Mesothelial cell of epicardium (in vitro differentiated cells): ENCODE measurements around the gene PRR16. TPM values are rescaled to one million over a fixed set of nuclear protein-coding genes. Genes with fewer than 3 reads are reported as not detected.

Experiments used
- DNase-seq, 2 experiments: peaks; one replicate each; pipeline ENCODE4 v3.0.0; 2021; ENCODE audit warnings: low spot score in 2 of 2; ENCODE audit not compliant: unreplicated experiment in 2 of 2
- H3K27ac Mint-ChIP-seq: 2 replicates; pipeline ENCODE4 v1.8.0; 2021; ENCODE audit warnings: mixed read lengths
- H3K27me3 Mint-ChIP-seq: 2 replicates; pipeline ENCODE4 v1.8.0; 2021; ENCODE audit warnings: low read depth, mixed read lengths
- H3K36me3 Mint-ChIP-seq: 2 replicates; pipeline ENCODE4 v1.8.0; 2021; ENCODE audit warnings: mixed read lengths
- H3K4me1 Mint-ChIP-seq: 2 replicates; pipeline ENCODE4 v1.8.0; 2021; ENCODE audit warnings: mixed read lengths
- H3K4me3 Mint-ChIP-seq: 2 replicates; pipeline ENCODE4 v1.8.0; 2021; ENCODE audit warnings: mild to moderate bottlenecking, moderate library complexity, mixed read lengths
- H3K9me3 Mint-ChIP-seq: 2 replicates; pipeline ENCODE4 v1.8.0; 2021; ENCODE audit warnings: mixed read lengths
- CTCF ChIP-seq: fragments of 200-600 bp; sonication (generic); IDR thresholded peaks from one replicate; pipeline ENCODE4 v1.5.0; 2021; ENCODE audit warnings: antibody characterized with exemption; ENCODE audit not compliant: unreplicated experiment
- total RNA-seq: library from RNA; stranded (reverse); gene quantifications from 3 replicates; pipeline ENCODE4 v1.2.1, GENCODE V29; 2021

Gene PRR16
- total RNA-seq, 1 donor from 2014 or later = 2.1 TPM

GRCh38 chr5:120464627-120465435 lies 731 bp downstream of the PRR16 start:
- peak overlapping the region; percentile 27 for H3K27ac Mint-ChIP-seq

DNA sequence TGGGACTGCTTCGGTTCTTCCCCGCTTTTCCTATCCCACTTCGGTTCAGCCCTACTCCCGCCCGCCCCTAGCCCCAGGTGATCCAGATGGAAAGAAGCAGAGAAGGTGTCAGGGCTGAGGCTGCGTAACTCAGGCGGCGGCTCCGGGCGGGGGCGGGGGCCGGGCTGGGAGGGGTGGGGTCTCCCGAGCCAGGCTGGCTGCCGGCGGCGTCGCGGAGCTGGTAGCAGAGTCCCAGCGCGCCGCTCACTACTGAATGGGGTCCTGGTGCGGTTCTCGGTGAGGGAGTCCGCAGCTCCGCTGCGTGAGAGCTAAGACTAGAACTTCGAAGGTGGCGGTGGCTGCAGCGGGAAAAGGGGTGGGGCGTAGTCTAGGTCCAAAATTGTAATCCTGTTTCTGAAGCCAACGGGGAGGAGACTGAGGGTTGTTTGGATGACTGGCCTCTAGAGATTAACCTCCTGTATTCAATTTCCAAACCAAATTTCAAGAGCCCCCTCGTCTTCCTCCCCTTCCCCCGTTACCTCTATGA lies 1.4 kb downstream of the PRR16 start:
- H3K27ac Mint-ChIP-seq = no peak overlapping the region
- H3K27me3 Mint-ChIP-seq = peaks cover 53% of the 10 kb centered on the region
- DNase-seq = peak in 1 of 2 experiments; percentile 53

More at GRCh38 chr5:120464627-120465435, 731 bp downstream of the PRR16 start:
- H3K27me3 Mint-ChIP-seq = peaks cover 53% of the 10 kb centered on the region
- no peaks in the 10 kb centered on the region for H3K9me3 Mint-ChIP-seq
- H3K36me3 Mint-ChIP-seq = no peaks in the 10 kb centered on the region
- DNase-seq = peak in 1 of 2 experiments; percentile 47
- TF ChIP-seq CTCF = no peak
- H3K4me3 Mint-ChIP-seq = peak overlapping the region; percentile 77
- H3K4me1 Mint-ChIP-seq = peaks cover 26% of the 10 kb centered on the region

GRCh38 chr5:120466341-120467006 lies 2.4 kb downstream of the PRR16 start:
- DNase-seq = no peak
- H3K4me1 Mint-ChIP-seq = peaks cover 26% of the 10 kb centered on the region
- H3K4me3 Mint-ChIP-seq = peak overlapping the region; percentile 77
- H3K36me3 Mint-ChIP-seq = no peaks in the 10 kb centered on the region
- no peak for TF ChIP-seq CTCF
- H3K9me3 Mint-ChIP-seq = no peaks in the 10 kb centered on the region
- H3K27ac Mint-ChIP-seq = no peak overlapping the region
- peaks cover 53% of the 10 kb centered on the region for H3K27me3 Mint-ChIP-seq

More for the DNA sequence above, 1.4 kb downstream of the PRR16 start:
- no peaks in the 10 kb centered on the region for H3K9me3 Mint-ChIP-seq
- peak overlapping the region; percentile 77 for H3K4me3 Mint-ChIP-seq
- no peaks in the 10 kb centered on the region for H3K36me3 Mint-ChIP-seq
- peaks cover 26% of the 10 kb centered on the region for H3K4me1 Mint-ChIP-seq
- no peak for TF ChIP-seq CTCF

- no peak for DNase-seq
- no peak overlapping the region for H3K27ac Mint-ChIP-seq
- no peak overlapping the region for H3K4me3 Mint-ChIP-seq
- H3K36me3 Mint-ChIP-seq = no peaks in the 10 kb centered on the region
- no peaks in the 10 kb centered on the region for H3K4me1 Mint-ChIP-seq
- TF ChIP-seq CTCF = no peak
- peaks cover 14% of the 10 kb centered on the region for H3K27me3 Mint-ChIP-seq
- H3K9me3 Mint-ChIP-seq = no peaks in the 10 kb centered on the region
Observed at GRCh38 chr5:120471971-120472370, 7.9 kb downstream of the PRR16 start.

GRCh38 chr5:120472911-120473310 lies 8.8 kb downstream of the PRR16 start:
- Mint-ChIP-seq H3K4me3 (no peak overlapping the region), H3K4me1 (no peaks in the 10 kb centered on the region), H3K36me3 (no peaks in the 10 kb centered on the region), H3K9me3 (no peaks in the 10 kb centered on the region), H3K27me3 (peaks cover 9% of the 10 kb centered on the region), H3K27ac (no peak overlapping the region)
- TF ChIP-seq CTCF = no peak
- no peak for DNase-seq
